Testis (tissue), 2 donors: ENCODE results near the gene UBE2R2.

Experiments
- POLR2A ChIP-seq: fragments of 450-650 bp; IDR thresholded peaks from one replicate; pipeline ENCODE4 v1.6.1; 2017; ENCODE audit warnings: antibody characterized with exemption, mild to moderate bottlenecking, moderate library complexity
- TF ChIP-seq, protein P1 (sequence below), 3 experiments: fragments of 450-650 bp in 2 of 3; fragments of 200-600 bp in 1 of 3; sonication (generic) in 1 of 3; IDR thresholded peaks; one replicate each; pipeline ENCODE4 v1.5.1; 2016 to 2019; ENCODE audit warnings: antibody characterized with exemption in 3 of 3, mild to moderate bottlenecking in 2 of 3, moderate library complexity in 1 of 3

DNA sequence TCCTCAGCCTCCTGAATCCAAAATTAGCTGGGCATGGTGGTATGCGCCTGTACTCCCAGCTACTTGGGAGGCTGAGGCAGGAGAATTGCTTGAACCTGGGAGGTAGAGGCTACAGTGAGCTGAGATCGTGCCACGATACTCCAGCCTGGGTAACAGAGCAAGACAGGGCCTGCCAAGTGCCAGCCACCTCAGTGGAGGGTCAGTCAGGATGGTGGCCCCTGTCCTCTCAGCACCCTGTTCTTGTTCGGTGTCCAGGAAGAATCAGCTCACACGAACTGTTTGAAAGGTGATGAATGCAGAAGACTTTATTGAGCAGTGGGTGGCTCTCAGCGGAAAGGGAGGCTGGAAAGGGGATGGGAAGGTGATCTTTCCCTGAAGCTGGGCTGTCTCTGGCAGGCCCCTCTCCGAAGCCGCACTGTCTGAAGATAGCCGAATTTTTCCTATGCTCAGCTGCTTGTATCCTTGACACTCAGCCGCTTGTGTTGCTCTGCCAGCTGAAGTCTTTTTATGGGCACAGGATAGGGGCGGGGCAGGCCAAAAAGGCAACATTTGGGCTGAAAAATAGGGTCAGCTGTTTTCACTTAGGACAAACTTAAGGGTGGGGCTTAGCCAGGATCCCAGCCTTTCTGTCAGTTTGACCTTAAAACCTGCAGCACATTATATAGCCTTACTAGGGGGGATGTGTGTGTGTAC, 50.9 kb downstream of the UBE2R2 start:
- TF ChIP-seq, protein P1, sequence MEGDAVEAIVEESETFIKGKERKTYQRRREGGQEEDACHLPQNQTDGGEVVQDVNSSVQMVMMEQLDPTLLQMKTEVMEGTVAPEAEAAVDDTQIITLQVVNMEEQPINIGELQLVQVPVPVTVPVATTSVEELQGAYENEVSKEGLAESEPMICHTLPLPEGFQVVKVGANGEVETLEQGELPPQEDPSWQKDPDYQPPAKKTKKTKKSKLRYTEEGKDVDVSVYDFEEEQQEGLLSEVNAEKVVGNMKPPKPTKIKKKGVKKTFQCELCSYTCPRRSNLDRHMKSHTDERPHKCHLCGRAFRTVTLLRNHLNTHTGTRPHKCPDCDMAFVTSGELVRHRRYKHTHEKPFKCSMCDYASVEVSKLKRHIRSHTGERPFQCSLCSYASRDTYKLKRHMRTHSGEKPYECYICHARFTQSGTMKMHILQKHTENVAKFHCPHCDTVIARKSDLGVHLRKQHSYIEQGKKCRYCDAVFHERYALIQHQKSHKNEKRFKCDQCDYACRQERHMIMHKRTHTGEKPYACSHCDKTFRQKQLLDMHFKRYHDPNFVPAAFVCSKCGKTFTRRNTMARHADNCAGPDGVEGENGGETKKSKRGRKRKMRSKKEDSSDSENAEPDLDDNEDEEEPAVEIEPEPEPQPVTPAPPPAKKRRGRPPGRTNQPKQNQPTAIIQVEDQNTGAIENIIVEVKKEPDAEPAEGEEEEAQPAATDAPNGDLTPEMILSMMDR (IDR thresholded peaks at IDR 0.05), result no peak
- TF ChIP-seq POLR2A, result no peak
